ENCODE results near the gene CACNA1G. TPM values are rescaled to one million over a fixed set of nuclear protein-coding genes. Genes with fewer than 3 reads are reported as not detected.

Gene CACNA1G
- total RNA-seq, 1 experiment from 2014 or later = 0.05 TPM

DNA sequence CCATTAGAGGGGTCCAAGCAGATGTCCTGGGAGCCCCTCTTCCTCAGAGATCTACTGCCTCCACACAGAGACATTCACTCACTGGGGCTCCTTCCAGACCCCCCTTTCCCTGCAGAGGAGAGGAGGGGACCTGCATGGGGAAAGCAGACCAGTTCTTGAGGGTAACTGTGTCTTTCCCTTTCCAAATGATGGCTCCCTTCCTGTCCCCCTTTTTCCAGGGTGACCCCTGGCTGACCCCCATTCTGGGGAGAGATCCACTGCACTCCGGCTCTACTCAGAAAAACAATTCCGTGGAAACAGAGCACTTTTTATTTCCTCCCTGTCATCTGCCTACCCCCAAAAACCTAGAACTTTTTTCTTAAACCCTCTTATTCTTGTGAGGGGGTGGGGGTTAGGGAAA is 6.4 kb downstream of the CACNA1G start:
- DNase-seq (ENCODE audit: low spot score) = no peak

DNA sequence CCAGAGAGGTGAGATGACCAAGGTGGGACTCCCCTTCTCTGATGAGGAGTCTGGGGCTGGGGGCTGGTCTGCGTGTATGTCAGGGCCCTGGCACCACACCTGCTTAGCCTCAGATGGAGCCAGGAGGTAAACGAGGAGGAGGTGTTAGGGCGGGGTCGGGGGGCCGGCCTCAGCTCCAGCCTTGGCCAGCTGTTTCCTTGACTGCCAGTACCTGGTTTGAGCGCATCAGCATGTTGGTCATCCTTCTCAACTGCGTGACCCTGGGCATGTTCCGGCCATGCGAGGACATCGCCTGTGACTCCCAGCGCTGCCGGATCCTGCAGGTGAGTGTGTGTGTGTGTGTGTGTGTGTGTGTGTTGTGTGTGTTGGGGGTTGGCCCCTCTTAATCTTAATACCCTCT is 8.1 kb downstream of the CACNA1G start:
- DNase-seq (ENCODE audit: low spot score) = no peak

DNA sequence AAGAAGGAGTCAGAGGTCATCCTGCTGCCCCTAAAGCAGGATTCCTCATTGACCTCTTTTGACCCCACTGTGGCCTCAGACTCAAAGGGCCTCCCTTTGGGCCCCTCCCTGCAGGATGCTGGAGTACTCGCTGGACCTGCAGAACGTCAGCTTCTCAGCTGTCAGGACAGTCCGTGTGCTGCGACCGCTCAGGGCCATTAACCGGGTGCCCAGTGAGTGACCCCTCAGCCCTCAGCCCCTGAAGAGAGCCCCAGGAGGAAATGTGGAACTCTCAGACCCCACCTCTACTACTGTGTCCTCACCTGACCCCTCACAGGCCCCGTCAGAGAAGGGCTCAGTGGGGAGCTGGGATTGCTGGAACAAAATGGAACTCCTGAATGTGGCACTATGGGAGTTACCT is 9.1 kb downstream of the CACNA1G start:
- DNase-seq (ENCODE audit: low spot score) = no peak

DNA sequence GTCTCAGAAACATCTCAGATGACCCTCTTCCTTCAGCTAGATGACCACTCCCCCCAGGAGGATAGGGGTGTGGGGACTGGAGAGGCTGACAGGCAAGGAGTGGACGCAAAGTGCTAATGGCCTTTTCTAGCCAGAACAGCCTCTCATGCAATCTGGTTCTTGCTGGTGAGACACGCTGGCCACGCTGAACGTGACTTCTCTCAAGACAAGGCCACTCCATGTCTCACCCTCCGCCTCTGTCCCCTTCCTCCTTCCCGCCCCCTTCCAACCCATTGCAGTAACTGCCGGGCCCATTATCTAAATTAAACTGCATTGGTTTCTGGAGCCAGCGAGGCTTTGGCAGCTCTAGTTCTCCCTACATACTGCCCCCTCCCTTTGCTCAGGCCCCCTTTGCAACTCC is 9.5 kb downstream of the CACNA1G start:
- DNase-seq (ENCODE audit: low spot score) = no peak

DNA sequence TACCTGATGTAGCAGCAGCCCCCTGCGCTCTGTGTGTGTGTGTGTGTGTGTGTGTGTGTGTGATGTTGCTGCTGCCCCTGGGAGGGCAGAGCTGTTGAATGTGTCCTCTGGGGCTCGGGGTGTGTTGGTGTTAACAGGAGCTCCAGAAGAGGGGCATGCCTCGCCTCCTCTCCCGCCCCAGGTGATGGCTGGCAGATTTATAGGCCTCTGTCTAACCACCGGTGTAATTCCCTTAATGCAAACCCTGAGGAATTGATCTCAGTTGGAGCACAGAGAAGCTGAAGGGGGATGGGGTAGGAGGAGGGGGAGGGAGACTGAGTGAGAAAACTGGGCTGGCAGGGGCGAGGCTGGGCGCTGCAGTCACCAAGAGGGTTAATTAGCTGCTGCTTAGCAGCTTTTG is 10.0 kb downstream of the CACNA1G start:
- DNase-seq (ENCODE audit: low spot score) = no peak

DNA sequence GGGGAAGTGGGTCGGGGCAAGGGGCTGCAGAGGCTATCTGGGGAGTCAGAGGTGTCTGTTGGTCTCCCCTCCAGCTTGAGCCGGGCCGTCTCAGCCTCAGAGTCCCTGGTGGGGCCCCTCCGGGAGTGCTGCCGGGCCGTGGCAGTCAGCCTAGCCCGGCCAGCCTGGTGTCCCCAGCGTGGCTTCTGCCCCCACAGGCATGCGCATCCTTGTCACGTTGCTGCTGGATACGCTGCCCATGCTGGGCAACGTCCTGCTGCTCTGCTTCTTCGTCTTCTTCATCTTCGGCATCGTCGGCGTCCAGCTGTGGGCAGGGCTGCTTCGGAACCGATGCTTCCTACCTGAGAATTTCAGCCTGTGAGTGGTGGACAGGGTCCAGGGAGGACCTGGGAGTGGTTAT is 11.2 kb downstream of the CACNA1G start:
- no peak for DNase-seq (ENCODE audit: low spot score)

DNA sequence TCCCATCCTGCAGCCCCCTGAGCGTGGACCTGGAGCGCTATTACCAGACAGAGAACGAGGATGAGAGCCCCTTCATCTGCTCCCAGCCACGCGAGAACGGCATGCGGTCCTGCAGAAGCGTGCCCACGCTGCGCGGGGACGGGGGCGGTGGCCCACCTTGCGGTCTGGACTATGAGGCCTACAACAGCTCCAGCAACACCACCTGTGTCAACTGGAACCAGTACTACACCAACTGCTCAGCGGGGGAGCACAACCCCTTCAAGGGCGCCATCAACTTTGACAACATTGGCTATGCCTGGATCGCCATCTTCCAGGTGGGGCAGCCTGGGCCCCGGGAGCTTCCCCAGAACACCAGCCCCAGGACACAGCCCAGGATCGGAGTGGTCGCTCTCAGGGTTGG is 12.0 kb downstream of the CACNA1G start:
- DNase-seq (ENCODE audit: low spot score) = no peak

DNA sequence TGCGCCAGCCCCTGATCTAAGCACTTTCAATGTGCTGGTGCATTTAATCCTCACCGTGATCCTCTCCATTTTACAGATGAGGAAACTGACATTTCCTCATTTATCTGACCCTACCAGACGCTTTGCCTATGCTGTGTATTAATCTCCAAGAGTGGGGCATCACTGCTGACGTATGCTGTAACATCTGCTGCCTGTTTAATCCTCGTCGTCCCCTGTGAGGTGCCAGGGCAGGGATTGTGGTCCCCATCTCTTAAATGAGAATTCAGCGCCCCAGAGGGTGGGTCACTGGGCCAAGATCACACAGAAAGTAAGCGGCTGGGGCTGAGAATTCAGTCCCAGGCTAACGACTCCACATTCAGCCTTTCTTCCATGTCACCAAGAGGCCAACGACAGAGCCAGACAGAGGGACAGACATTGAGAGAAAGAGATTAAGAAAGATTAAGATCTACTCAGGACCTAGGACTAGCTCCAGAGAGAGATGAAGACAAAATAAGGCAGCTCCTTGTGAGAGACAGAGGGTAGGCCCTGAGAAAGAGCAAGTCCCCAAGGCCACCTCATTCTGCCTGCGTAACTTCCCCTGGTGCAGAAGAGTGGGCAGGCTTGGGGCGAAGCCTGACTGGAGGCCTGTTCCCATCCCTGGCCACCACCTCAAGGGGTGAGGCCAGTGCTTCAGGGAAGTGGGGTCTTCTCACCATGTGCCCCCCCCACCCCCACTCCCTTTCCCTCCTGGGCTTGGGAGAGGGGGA is 13.5 kb downstream of the CACNA1G start:
- no peak for DNase-seq (ENCODE audit: low spot score)

DNA sequence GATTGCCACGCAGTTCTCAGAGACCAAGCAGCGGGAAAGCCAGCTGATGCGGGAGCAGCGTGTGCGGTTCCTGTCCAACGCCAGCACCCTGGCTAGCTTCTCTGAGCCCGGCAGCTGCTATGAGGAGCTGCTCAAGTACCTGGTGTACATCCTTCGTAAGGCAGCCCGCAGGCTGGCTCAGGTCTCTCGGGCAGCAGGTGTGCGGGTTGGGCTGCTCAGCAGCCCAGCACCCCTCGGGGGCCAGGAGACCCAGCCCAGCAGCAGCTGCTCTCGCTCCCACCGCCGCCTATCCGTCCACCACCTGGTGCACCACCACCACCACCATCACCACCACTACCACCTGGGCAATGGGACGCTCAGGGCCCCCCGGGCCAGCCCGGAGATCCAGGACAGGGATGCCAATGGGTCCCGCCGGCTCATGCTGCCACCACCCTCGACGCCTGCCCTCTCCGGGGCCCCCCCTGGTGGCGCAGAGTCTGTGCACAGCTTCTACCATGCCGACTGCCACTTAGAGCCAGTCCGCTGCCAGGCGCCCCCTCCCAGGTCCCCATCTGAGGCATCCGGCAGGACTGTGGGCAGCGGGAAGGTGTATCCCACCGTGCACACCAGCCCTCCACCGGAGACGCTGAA is 15.2 kb downstream of the CACNA1G start:
- DNase-seq (ENCODE audit: low spot score) = no peak

DNA sequence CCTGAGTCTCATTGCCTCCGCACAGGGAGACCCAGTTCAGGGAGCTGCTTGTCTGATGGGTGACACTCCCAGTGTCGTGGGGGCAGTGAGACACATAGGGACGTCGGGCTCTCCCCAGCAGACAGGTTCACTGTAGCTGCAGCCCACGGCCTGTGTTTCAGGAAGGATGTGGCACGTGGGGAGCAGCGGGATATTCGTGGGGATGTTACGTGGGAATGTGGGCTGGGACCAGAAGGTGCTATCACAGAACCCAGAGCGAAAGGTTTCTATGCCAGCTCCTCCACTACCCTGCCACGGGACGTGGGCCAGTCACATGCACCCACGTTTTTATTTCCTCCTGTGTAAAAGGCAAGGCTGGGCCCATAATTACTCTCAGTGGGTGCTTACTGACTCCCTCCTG is 16.3 kb downstream of the CACNA1G start:
- DNase-seq (ENCODE audit: low spot score) = no peak

DNA sequence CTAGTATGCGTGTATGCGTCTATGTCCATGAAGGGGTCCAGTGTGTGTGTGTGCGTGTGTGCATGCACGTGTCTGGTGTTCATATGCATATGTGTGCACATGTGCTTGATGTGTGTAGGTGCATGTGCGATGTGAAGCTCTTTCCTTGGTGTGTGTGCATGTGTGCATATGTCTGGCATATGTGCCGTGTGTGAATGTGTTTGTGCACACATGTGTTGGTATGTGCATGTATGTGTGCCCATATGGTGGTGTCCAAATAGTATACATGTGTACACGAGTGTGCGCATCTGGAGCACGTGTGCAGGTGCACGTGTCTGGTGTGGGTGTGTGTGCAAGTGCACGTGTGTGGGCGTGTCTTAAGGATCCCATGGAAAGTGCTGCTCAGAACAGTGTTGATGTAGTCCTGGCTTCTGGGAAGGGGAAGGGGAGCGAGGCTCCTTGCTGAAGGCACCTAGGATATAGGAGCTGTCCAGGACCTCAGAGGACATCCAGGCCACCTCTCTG is 17.0 kb downstream of the CACNA1G start:
- no peak for DNase-seq (ENCODE audit: low spot score)

DNA sequence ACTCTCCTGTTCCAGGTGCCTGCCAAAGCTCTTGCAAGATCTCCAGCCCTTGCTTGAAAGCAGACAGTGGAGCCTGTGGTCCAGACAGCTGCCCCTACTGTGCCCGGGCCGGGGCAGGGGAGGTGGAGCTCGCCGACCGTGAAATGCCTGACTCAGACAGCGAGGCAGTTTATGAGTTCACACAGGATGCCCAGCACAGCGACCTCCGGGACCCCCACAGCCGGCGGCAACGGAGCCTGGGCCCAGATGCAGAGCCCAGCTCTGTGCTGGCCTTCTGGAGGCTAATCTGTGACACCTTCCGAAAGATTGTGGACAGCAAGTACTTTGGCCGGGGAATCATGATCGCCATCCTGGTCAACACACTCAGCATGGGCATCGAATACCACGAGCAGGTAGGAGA is 17.7 kb downstream of the CACNA1G start:
- DNase-seq (ENCODE audit: low spot score) = no peak

DNA sequence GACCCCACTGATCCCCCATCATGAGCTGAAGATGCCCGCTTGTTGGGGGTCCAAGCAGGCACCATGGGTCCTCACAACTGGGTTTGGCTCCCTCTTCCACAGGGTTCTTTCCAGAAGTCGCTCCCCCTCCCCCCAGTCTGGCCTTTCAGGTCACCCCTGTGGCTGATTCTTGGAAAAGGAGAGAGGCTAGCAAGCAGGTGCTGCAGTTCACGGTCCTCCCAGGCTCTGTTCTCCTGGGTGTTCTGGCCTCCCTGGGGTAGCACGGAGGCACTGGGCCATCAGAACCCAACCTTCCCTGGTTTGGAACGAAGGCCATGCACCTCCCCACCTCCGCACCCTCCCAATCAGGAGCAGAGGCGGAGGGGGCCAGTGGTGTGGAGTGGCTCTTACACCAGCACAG is 18.9 kb downstream of the CACNA1G start:
- no peak for DNase-seq (ENCODE audit: low spot score)

DNA sequence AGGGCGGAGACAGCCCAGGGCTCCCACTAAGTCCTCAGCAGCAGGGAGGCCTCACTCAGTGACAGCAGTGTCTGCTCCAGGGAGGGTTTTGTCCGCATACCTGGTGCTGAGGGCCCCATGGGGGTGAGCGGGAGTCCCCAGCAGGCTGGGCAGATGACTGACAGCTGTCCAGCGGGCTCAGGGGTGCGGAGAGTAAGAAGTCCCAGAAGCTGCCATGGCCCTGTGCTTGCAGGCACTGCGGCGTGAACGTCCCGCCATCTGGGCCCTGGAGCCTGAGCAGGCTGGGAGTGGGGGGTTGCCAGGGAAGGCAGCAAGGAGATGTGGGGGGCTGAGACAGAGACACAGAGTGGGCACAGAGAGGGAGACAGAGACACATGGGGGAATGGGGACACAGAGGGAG is 20.1 kb downstream of the CACNA1G start:
- DNase-seq (ENCODE audit: low spot score) = no peak

DNA sequence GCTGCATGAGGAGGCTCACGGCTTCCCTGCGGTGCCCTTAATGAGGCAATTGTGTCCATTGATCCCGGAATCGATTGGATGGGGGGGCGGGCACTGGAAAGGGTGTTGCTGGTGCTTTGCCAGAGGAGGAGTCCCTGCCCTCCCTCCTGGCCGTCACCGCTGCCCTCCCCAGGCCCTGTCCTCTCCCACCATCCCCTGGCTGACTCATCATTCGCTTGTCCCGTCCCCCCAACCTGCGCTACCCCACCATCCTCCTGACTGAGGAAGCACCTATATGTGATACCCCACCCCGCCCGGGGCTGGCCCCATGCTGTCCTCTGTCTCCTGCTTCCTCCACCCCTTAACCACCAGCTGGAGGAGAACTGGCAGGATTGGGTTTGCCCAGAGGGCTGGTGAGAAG is 20.8 kb downstream of the CACNA1G start:
- DNase-seq (ENCODE audit: low spot score) = no peak

DNA sequence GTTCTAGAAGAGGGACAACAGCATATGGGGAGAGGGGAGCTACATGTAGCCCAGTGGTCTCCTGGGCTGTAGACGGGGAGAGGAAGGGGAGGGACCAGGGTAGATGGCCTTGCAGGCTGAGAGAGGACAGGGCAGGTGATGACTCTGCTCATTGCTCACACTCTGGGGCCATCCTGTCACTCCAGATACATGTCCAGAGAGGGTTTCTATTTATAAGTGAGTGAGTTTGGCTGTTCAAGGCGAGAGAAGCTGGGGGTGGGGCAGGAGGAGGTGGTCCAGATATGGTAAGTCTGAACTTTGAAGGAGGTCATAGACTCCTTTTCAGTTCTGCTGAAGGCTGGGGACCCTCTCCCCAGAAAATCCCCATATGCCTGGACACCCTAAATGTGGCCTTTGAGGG is 22.2 kb downstream of the CACNA1G start:
- no peak for DNase-seq (ENCODE audit: low spot score)

DNA sequence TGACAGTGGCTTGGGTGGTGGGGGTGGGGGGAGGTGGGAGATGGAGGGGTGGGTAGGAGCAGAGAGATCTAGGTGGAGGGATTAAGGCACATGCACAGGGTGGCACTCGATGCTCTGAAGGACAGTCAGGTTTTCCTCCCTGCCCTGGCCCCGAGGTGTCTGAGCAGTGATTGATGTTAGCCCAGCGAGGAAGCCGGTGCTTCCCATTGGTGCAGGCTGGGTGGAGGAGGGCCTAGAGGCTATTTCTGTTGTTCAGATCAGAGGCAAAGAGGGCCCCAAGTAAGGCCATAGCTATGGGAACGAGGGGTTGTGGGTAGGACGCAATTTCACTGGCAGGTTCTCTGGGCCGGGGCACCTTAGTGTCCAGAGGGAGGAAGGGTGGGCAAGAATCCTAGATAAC is 23.1 kb downstream of the CACNA1G start:
- no peak for DNase-seq (ENCODE audit: low spot score)

DNA sequence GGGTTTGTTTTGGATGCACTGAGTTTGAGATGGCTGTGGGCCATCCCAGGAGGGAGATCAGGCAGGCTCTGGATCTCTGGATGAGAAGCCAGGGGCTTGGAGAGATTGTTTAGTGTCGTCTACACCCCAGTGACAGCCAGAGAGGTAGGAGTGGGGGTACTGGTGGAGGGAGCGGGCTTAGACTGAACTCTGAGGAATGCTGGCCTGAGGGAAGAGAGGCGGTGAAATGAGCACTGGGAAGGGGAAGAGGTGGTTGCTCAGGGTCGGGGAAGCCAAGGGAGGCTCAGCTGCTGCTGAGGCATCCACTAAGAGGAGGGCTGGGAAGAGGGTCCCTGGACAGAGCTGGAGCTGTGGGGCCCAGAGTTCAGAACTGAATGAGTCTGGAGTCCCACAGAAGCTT is 23.6 kb downstream of the CACNA1G start:
- DNase-seq (ENCODE audit: low spot score) = no peak

DNA sequence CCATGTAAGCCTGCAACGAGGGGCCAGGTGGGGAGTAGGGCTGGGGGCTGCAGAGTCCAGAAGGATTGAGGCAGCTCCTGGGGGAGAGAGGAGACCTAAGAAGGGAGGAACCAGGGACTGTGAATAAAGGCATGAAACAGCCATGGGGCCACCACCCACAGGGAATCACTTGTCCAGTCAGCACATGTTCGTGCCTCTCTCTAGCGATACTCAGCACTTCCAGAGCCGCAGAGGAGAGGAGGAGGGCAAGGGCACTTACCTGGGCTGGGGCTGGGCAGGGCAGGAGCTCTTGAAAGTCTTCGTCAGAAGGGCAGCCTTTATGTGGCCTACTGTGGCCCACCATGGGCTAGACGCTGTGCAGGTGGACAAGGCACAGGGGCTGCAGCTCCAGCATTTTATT is 24.2 kb downstream of the CACNA1G start:
- DNase-seq (ENCODE audit: low spot score) = no peak

DNA sequence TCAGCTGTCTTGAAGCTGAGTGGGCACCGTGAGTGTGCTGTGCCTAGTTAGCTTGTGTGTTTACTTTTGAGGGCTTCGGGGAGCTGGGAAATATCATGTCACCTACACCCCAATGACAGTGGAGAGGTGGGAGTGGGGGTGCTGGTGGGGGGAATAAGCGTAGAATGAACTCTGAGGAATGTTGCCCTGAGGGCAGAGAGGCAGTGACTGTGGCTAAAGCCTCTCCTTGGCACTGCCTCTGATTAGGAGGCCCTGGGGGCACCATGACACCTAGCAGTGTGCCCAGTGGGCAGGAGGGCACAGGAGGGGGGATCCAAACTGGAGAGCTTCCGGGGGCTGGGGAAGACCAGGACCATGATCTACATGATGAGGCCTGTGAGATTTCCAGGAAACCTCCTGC is 24.8 kb downstream of the CACNA1G start:
- DNase-seq (ENCODE audit: low spot score) = no peak

DNA sequence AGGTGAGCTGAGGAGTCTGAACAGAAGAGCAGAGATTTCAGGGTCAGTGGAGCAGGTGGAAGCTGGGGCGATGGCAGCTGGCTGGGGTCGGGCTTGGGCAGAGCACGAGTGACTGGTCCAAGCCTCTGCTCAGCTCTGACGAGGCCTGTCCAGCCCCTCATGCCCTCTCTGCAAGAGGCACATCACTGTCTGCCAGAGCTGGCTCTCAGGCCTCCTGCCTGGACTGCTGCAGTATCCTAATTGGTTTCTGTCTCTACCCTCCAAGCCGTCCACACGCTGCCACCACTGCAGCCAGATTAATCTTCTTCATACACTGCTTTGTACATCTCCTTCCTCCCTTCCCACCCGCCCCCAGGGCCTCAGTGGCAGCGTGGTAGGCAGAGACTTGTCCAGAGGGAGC is 25.4 kb downstream of the CACNA1G start:
- no peak for DNase-seq (ENCODE audit: low spot score)

DNA sequence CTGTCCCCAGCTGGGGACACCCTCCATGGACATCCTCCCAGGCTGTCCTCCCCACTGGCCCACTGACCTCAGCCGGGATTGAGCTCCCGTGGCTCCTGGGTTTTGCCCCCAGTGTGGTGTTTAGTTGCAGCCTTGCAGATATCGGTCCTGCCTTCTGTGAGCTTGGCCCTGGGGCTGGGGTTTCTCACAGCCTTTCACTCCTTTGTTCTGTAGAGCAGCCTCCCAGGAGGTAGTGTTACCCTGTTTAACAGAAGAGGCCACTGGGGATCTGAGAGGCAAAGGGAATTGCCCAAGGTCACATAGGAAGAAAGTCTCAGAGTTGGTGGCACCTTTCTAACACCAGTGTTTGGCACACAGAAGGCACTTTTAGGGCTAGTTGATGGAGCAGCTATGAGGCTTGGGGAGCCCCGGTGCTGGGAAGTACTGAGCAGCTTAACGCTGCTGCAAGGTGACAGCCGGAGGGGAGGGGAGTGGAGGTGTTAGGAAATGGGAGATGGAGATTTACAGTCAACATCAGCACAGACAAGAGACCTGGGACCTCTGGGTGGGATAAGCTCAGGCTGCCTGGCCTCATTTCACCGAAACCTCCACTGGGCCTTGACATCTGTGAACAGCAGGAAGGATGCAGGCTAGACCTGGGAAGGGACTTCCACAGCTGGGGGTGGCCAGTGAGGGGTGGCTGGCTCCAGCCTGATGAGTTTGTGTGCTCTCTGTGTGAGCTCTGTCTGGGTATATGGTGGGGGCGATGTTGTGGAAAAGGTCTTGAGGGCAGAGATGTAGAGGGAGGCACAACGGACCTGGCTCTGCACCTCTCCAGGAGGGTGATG is 26.1 kb downstream of the CACNA1G start:
- no peak for DNase-seq (ENCODE audit: low spot score)

DNA sequence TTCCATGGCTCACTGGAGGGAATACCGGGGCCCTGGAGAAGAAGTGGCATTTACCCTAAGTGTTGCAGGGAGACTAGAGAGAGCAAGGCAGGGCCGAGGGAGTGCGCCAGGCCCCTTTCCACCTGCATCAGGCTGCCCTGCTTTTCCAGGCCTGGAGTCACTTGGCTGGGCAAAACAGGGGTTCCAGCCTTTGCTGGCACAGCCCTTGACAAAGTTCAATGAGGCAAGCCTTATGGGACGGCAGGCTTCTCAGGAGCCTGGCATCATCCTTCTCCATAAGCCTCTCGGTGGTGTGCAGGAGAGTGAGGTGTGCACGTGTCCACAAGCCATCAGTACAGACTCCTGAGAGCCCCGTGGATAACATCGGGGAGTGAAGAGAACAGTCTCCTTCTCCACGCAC is 27.1 kb downstream of the CACNA1G start:
- no peak for DNase-seq (ENCODE audit: low spot score)
